Motor neuron (in vitro differentiated cells): ENCODE measurements around the gene CKS2. TPM values are rescaled to one million over a fixed set of nuclear protein-coding genes. Genes with fewer than 3 reads are reported as not detected.
"Not testable (repeated sequence)": the region's sequence is repeated elsewhere in the genome, so short reads cannot be mapped to it uniquely, and the experiment has no call there.

ENCODE experiments used
- ATAC-seq, 8 experiments: fragments of 200-7000 bp; cut with Tn5 transposase; replicated peaks in 6 of 8; 2 replicates each; pipeline ENCODE4 v1.8.0; 2021; ENCODE audit warnings: mild to moderate bottlenecking in 8 of 8, moderate library complexity in 8 of 8
- H3K27ac ChIP-seq, 2 donors: fragments of 250-450 bp; sonication (Bioruptor Pico); 2 replicates each; pipeline ENCODE4 v1.9.0; 2021; ENCODE audit warnings: antibody characterized with exemption in 2 of 2, mild to moderate bottlenecking in 2 of 2, moderate library complexity in 1 of 2
- H3K4me1 ChIP-seq, 2 donors: fragments of 250-450 bp; sonication (Bioruptor Pico); replicated peaks in 1 of 2; 2 replicates each; pipeline ENCODE4 v1.6.1; 2021; ENCODE audit warnings: antibody characterized with exemption in 2 of 2, mild to moderate bottlenecking in 2 of 2, moderate library complexity in 1 of 2
- H3K4me3 ChIP-seq, 5 donors: fragments of 250-450 bp; sonication (Bioruptor Pico); 2 replicates each; pipeline ENCODE4 v1.9.0; 2021; ENCODE audit warnings: antibody characterized with exemption in 5 of 5, mild to moderate bottlenecking in 5 of 5, moderate library complexity in 4 of 5
- WGBS, 10 experiments: fragments of 450-650 bp; shearing (Covaris generic); methylation state at CpG; one replicate each; pipeline ENCODE4 v1.0.0; 2022; 5-methylcytosine and 5-hydroxymethylcytosine counted together
- in situ Hi-C, 9 experiments: fragments of 400-800 bp; cut with MboI; loops; one replicate each; pipeline ENCODE4 v1.15.0; 2021; ENCODE audit warnings: low sequenced_read_pairs in 9 of 9, low pct_unique_long_range_greater_than_20kb in 2 of 9; ENCODE audit not compliant: unreplicated experiment in 9 of 9
- total RNA-seq, 8 experiments: library from RNA; unstranded; fragments of 300-600 nt; gene quantifications; 2 replicates each; pipeline versions ENCODE4 v1.2.3 to v1.2.4, GENCODE V29; 2022

The CKS2 gene
- total RNA-seq, 8 experiments from 2014 or later: 22.2 to 184 (median 102) TPM

DNA sequence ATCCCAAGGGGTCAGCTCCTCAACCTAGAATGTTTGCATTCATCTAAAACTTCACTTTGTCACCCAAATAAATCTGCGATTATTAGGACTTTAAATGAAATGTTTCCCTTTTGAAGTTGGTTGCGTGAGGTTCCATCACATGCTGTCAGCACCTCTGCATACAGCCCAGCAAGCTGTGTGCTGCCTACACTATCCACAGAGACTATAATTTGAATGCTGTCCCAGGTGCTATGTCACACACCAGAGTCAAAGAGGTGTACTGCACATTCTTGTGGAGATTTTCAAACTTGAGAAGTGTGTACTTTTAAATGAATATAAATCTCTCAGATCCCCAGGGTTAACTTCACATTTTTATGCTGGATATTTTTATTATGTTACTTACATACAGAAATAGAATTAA lies 19.3 kb upstream of the CKS2 start:
- no peaks in the 10 kb centered on the region for H3K4me1 ChIP-seq
- no peak overlapping the region for H3K27ac ChIP-seq
- in situ Hi-C loops: loop anchor here in 3 of 9 experiments (25.0 kb wide), 3 partner anchors 229 to 279 kb away; no protein-coding TSS in a partner anchor
- WGBS, 10 experiments: 20 to 100% (median 83%) methylated on average over 1 to 2 of the region's 2 CpGs; no CpG with 5 or more reads in 3 of the 10 experiments
- no peak overlapping the region for H3K4me3 ChIP-seq
- ATAC-seq: no peak

DNA sequence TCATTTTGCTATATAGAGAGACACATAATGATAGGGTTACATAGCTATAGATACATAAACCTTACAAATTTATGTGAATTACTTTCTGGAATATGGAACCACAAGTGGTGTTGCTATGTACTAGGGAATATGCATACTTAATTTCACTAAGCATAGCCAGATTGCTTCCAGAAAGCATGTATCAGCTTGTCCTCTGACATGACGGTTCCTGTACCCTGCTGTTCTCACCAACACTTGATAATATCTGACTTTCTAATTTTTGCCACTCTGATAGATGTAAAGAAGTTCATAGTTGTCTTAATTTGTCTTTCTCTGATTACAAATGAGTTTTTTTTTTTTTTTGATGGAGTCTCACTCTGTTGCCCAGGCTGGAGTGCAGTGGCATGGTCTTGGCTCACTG lies 18.0 kb upstream of the CKS2 start:
- in situ Hi-C loops: loop anchor here in 3 of 9 experiments (25.0 kb wide), 3 partner anchors 231 to 281 kb away; no protein-coding TSS in a partner anchor
- no peaks in the 10 kb centered on the region for H3K4me1 ChIP-seq
- no peak overlapping the region for H3K4me3 ChIP-seq
- 90 to 100% (median 100%) methylated on average over 1 of the region's 1 CpG; no CpG with 5 or more reads in 3 of the 10 experiments for WGBS, 10 experiments
- H3K27ac ChIP-seq: no peak overlapping the region
- no peak for ATAC-seq

DNA sequence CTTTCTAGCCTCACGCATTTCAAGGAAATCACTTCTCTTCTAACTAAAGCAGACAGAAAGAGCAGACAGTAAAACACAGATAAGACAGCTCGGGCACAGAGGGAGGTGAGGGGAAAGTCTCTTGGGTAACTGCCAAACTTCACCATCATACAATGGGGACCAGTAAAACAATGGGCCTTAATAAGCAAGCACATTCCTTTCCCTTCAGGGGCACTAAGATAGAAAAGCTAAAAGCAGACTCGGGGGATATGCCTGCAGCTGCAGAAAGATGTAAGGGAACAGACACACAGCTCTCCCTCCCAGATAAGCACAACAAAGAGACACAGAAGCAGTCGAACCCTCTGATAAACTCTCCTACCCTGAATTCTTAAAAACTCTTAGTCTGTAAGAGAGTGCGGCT lies 15.6 kb upstream of the CKS2 start:
- H3K4me3 ChIP-seq: no peak overlapping the region
- H3K27ac ChIP-seq: no peak overlapping the region
- no peak for ATAC-seq
- 31 to 100% (median 44%) methylated on average over 1 to 3 of the region's 5 CpGs; no CpG with 5 or more reads in 3 of the 10 experiments for WGBS, 10 experiments
- in situ Hi-C loops: loop anchor here in 3 of 9 experiments (25.0 kb wide), 3 partner anchors 233 to 283 kb away; no protein-coding TSS in a partner anchor
- no peaks in the 10 kb centered on the region for H3K4me1 ChIP-seq

DNA sequence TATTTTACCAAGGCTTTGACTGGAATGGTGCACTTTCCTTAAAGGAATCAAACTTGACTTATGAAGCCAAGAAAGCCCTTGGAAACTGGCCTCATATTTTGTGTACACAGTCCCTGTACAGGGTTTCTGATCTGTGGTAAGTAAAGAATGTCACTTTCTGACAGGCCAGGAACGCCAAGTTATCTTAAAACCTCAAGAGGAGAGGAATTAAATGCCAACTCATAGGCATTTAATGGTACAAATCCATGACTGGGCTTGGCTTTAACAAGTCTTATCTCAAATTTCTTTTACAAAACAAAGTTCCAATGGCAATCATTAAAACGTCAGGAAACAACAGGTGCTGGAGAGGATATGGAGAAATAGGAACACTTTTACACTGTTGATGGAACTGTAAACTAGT lies 9.0 kb upstream of the CKS2 start:
- 70 to 100% (median 90%) methylated on average over 1 to 2 of the region's 2 CpGs; no CpG with 5 or more reads in 3 of the 10 experiments for WGBS, 10 experiments
- ATAC-seq, H3K4me1 ChIP-seq, H3K27ac ChIP-seq, in situ Hi-C loops, H3K4me3 ChIP-seq: not testable (repeated sequence)

DNA sequence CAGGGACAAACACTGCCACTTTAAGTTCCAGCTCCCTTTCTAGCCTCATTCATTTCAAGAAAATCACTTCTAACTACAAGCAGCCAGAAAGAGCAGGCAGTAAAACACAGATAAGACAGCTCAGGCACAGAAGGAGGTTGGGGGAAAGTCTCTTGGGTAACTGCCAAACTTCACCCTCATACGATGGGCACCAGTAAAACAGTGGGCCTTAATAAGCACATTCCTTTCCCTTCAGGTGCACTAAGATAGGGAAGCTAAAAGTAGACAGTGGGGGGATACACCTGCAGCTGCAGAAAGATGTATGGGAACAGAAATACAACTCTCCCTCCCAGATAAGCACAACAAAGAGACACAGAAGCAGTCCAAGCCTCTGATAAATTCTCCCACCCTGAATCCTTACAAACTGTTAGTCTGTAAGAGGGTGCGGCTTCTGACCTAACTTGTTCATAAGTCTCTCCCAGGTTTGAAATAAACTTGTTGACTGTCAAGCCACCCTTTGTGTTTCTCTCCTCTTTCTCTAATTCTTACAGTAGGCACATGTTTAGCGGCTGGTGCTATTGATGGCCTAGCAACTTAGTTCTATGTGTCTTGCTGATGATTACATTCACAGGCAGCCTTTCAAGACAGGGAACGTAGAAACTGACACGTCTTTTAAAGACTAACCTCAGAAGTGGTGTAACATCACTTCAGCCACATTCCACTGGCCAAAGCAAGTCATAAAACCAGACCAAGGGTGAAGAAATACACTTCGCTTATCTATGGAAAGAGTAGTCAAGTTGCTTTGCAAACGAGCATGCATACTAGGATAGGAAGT lies 6.8 kb upstream of the CKS2 start:
- in situ Hi-C loops: no loop called here
- 30 to 100% (median 100%) methylated on average over 1 to 6 of the region's 7 CpGs for WGBS, 10 experiments

DNA sequence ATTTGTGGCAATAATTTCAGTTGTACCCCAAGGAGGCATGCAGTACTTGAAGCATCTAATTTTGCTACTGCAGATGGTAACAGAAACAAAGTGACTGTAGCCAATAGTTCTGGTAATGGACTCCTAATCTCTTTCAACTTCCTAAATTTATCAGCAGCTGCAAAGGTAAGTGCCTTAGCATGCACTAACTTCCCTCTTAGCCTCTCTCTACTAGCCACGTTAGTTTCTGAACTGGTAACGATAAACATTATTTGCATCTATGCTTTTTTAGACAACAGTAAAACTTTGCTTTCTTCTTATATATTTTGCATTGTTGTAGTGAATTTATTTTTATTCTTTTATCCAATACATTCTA lies 6.2 kb upstream of the CKS2 start:
- in situ Hi-C loops: no loop called here
- Histone ChIP-seq H3K27ac (no peak overlapping the region), H3K4me3 (no peak overlapping the region), H3K4me1 (peaks cover 6% of the 10 kb centered on the region in 2 donors)
- 88 to 100% (median 95%) methylated on average over 2 of the region's 2 CpGs; no CpG with 5 or more reads in 1 of the 10 experiments for WGBS, 10 experiments
- no peak for ATAC-seq

More for the DNA sequence above, 6.8 kb upstream of the CKS2 start:
- ATAC-seq: peak in 1 of 8 experiments; percentile 37
- Histone ChIP-seq H3K27ac (no peak overlapping the region), H3K4me1 (peaks cover 0 to under 1% of the 10 kb centered on the region in 2 donors), H3K4me3 (no peak overlapping the region)

DNA sequence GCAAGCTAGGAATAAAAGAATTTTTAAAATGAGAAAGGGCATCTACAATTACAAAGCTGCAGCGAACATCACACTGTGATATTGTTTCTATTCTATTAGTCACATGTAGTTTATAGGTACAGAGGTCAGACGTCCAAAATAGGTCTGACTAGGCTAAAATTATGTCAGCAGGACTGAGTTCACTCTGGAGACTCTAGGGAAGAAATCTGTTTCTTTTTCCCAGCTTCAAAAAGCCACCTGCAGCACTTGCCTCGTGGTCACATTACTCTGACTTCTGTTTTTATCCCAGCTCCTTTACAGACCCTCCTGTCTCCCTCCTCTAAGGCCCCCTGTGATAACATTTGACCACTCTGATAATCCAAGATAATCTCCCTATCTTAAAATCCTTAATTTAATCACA lies 5.1 kb upstream of the CKS2 start:
- ATAC-seq: no peak
- in situ Hi-C loops: no loop called here
- no peak overlapping the region for H3K27ac ChIP-seq
- peaks cover 6% of the 10 kb centered on the region in 2 donors for H3K4me1 ChIP-seq
- 33 to 93% (median 70%) methylated on average over 2 to 3 of the region's 3 CpGs for WGBS, 10 experiments
- H3K4me3 ChIP-seq: no peak overlapping the region

DNA sequence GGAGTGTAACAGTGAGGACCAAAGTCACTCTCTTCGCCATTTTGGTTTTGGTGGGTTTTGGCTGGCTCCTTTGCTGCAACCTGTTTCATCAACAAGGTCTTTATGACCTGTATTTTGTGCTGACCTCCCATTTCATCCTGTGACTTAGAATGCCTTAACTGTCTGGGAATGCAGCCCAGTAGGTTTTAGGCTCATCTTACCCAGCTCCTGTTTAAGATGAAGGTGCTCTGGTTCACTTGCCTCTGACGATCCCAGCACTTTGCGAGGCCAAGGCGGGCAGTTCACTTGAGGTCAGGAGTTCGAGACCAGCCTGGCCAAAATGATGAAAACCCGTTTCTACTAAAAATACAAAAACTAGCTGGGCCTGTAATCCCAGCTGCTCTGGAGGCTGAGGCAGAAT lies 1.8 kb upstream of the CKS2 start:
- no peak for ATAC-seq
- in situ Hi-C loops: no loop called here
- Histone ChIP-seq H3K4me1 (peaks cover 6% of the 10 kb centered on the region in 2 donors), H3K4me3 (no peak overlapping the region), H3K27ac (no peak overlapping the region)
- WGBS, 10 experiments: 70 to 100% (median 85%) methylated on average over 1 to 6 of the region's 6 CpGs; no CpG with 5 or more reads in 2 of the 10 experiments

DNA sequence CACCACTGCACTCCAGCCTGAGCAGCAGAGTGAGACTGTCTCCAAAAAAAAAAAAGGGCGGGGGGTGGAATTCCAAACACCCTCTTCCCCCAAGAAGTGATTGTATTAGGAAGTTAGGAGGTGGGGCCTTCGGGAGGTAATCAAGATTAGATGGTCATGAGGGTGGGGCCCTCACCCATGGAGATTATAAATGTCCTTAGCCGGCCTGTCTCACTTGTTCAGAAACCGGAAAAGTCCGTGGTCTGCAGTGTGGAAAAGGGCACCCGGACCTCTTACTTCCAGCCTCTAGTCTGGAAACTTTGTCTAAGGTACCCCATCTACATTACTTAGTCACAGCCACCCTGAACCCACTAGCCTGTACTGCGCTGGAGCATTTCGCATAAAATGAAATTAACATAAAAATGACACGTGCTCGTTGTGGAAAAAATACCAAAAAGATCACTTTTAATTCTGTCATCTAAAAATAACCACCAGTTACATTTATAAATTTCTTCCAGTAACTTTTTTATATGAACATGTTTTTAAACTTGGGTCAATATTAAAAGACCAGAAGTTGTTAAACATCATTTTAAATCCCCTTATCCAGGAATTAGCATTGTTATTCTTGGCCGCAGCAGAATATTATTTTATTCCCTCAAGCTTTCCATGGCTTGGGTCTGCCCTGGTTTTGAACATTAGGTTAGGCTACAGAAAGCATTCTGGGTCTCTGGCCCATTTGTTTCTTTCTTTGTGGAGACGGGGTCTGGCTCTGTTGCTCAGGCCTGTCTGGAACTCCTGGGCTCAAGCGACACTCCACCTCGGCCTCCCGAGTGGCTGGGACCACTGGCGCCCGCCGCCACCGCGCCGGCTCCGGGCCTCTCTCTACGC lies 1.2 kb upstream of the CKS2 start:
- in situ Hi-C loops: no loop called here
- 0 to 43% (median 16%) methylated on average over 1 to 12 of the region's 23 CpGs for WGBS, 10 experiments
- Histone ChIP-seq H3K4me3 (peak overlapping the region; percentile 58 to 90 (median 71)), H3K4me1 (peaks cover 6% of the 10 kb centered on the region in 2 donors), H3K27ac (peak overlapping the region; percentile 95 to 99)
- peak in 3 of 8 experiments; percentile 4 to 16 (median 12) for ATAC-seq

DNA sequence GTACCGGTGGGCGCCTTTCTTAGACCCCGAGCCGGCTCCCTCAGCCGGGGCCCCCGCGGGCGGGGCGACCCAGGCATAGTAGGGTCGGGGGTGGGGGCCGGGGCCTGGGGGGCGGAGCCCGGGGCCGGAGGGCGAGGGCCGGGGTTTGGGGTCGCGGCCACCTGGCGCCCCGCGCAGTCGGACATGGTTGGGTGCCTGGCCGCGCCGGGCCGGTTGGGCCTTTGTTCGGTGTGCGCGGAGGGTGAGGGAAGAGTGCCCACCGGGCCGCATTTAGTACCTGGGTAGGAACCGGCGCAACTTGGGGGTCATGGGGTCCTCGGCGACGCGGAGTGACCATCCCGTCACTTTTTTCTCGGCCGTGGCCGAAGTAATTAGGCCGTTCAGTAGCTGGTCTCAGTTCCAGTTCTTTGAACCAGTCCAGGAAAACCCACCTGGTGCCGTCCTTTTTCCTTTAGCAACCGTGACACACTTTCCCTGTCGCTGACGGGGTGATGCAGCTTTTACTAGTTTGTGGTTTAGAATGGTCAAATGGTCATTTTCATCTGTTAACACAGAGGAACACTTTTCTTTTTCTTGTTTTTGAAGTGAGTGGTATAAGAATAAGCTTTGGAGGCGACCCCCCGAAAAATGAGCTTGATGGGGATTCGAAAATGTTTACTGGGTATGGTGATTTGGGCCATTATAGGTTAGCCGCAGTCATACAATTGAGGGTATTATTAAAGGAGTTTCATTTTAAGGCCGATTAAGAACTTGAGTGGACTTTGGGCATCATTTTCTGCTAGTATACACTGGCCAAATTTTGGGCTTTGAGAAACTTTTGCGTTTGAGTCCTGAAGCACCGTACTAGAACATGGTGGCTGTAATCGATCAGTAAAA lies 589 bp downstream of the CKS2 start:
- Histone ChIP-seq H3K4me1 (peaks cover 6% of the 10 kb centered on the region in 2 donors), H3K27ac (peak overlapping the region in 1 of 2 donors; percentile 60), H3K4me3 (peak overlapping the region; percentile 48 to 79 (median 60))
- in situ Hi-C loops: no loop called here
- ATAC-seq: peak in 4 of 8 experiments; percentile 2 to 24 (median 13)
- 0 to 4% (median 0%) methylated on average over 2 to 17 of the region's 54 CpGs for WGBS, 10 experiments

DNA sequence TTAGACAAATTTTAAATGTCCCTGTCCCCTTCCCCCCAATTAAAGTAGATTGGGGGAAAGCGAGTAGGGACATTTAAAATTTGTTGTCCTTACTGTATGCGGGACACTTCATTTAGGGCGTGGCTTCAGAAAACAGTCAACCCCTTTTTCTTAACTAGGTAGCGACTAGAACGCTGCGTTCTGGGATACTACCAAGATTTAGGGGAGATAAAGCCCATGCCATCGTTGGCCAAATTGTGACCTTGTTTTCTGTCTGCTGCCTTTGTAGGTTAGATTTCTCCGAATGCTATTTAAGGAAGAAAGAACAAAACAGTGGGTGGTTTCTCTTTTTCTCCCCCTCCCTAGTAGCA lies 1.2 kb downstream of the CKS2 start:
- peak overlapping the region; percentile 48 to 79 (median 60) for H3K4me3 ChIP-seq
- ATAC-seq: no peak
- 0 to 6% (median 0%) methylated on average over 1 to 8 of the region's 8 CpGs for WGBS, 10 experiments
- in situ Hi-C loops: no loop called here
- peaks cover 6% of the 10 kb centered on the region in 2 donors for H3K4me1 ChIP-seq
- H3K27ac ChIP-seq: no peak overlapping the region

DNA sequence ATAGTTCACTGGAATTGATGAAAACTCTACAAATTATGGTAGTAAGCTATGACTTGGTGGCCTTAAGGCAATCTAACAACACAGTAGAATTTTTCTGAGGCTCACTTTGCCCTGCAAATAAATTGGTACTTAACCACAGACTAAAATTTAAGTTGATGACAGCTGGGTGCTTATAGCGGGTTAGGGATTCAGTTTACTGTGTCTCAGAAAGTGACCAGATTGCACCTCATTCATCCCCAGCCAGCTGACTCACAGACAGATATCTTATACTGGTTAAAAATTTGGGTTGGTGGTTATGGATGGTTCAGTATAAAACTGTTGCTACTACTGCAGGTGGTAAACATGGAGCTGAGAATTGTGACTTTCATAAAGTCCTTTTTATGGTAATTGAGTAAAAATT lies 2.8 kb downstream of the CKS2 start:
- in situ Hi-C loops: no loop called here
- ATAC-seq: no peak
- no peak overlapping the region for H3K27ac ChIP-seq
- 0 to 80% (median 40%) methylated on average over 1 of the region's 1 CpG; no CpG with 5 or more reads in 1 of the 10 experiments for WGBS, 10 experiments
- peaks cover 9 to 12% of the 10 kb centered on the region in 2 donors for H3K4me1 ChIP-seq
- peak overlapping the region in 3 of 5 donors; percentile 55 to 79 (median 60) for H3K4me3 ChIP-seq
